Stimulated activated CD4-positive, alpha-beta T cell treated with anti-CD3 and anti-CD28 coated beads, TNF-alpha, amount 100 ng/mL, for 24 hours (primary cell): ENCODE data around the gene ITGA3.

Experiments
- DNase-seq, 3 experiments: peaks; one replicate each; pipeline ENCODE4 v3.0.0-alpha.2; 2020; ENCODE audit warnings: low read depth in 3 of 3

ITGA3 gene

GRCh38 chr17:50093807-50094206, 37.9 kb downstream of the ITGA3 start:
- DNase-seq, result no peak

- DNase-seq, result peak; percentile 80 to 91 (median 90)
Measured at GRCh38 chr17:50094243-50094752, 38.4 kb downstream of the ITGA3 start.

- peak; percentile 89 to 94 (median 90) for DNase-seq
Measured at GRCh38 chr17:50094753-50095619, 39.1 kb downstream of the ITGA3 start, which contains the start of gene PDK2. Gene PDK2, plus strand, starts transcription at chr17:50095351. Its CDS starts 85 bp downstream, at chr17:50095436.

GRCh38 chr17:50095626-50096037, 39.7 kb downstream of the ITGA3 start:
- DNase-seq, result no peak

GRCh38 chr17:50096092-50096491, 40.2 kb downstream of the ITGA3 start:
- DNase-seq, result no peak

- no peak for DNase-seq
Measured at GRCh38 chr17:50096758-50097157, 40.8 kb downstream of the ITGA3 start.

- no peak for DNase-seq
Measured at GRCh38 chr17:50097455-50097854, 41.5 kb downstream of the ITGA3 start.

GRCh38 chr17:50097926-50098325, 42.0 kb downstream of the ITGA3 start:
- no peak for DNase-seq

GRCh38 chr17:50098583-50098982, 42.7 kb downstream of the ITGA3 start:
- no peak for DNase-seq

- DNase-seq, result no peak
Measured at GRCh38 chr17:50099003-50099402, 43.1 kb downstream of the ITGA3 start.

- DNase-seq, result no peak
Measured at GRCh38 chr17:50100480-50100883, 44.6 kb downstream of the ITGA3 start.

GRCh38 chr17:50100921-50101345, 45.0 kb downstream of the ITGA3 start:
- no peak for DNase-seq

GRCh38 chr17:50101346-50102163, 45.6 kb downstream of the ITGA3 start:
- DNase-seq, result no peak

GRCh38 chr17:50102164-50102991, 46.5 kb downstream of the ITGA3 start:
- no peak for DNase-seq

- DNase-seq, result no peak
Measured at GRCh38 chr17:50103252-50103651, 47.3 kb downstream of the ITGA3 start.

- no peak for DNase-seq
Measured at GRCh38 chr17:50103941-50104340, 48.0 kb downstream of the ITGA3 start.

- DNase-seq, result no peak
Measured at GRCh38 chr17:50105811-50106210, 49.9 kb downstream of the ITGA3 start.

GRCh38 chr17:50106393-50107131, 50.7 kb downstream of the ITGA3 start:
- no peak for DNase-seq

GRCh38 chr17:50107790-50108414, 52.0 kb downstream of the ITGA3 start:
- DNase-seq, result no peak

GRCh38 chr17:50108556-50108955, 52.6 kb downstream of the ITGA3 start:
- no peak for DNase-seq
